Nephron (organoid): ENCODE results near the gene ADK.

Source experiments
- H3K27ac Mint-ChIP-seq, 3 experiments: 2 replicates each; pipeline ENCODE4 v1.8.0; 2020; ENCODE audit warnings: mixed read lengths in 3 of 3, mild to moderate bottlenecking in 2 of 3, moderate library complexity in 1 of 3
- H3K27me3 Mint-ChIP-seq: 2 replicates; pipeline ENCODE4 v1.8.0; 2021; ENCODE audit warnings: low read depth, mild to moderate bottlenecking, moderate library complexity, mixed read lengths
- H3K36me3 Mint-ChIP-seq: 2 replicates; pipeline ENCODE4 v1.8.0; 2020; ENCODE audit warnings: low read depth, mixed read lengths
- H3K4me1 Mint-ChIP-seq: 2 replicates; pipeline ENCODE4 v1.8.0; 2020; ENCODE audit warnings: mixed read lengths
- H3K4me3 Mint-ChIP-seq, 3 experiments: 2 replicates each; pipeline ENCODE4 v1.8.0; 2020; ENCODE audit warnings: mild to moderate bottlenecking in 3 of 3, mixed read lengths in 3 of 3, moderate library complexity in 2 of 3
- H3K9me3 Mint-ChIP-seq: 2 replicates; pipeline ENCODE4 v1.8.0; 2020; ENCODE audit warnings: mixed read lengths
- TF ChIP-seq, protein P1 (sequence below), 3 experiments: fragments of 200-600 bp; sonication (generic); IDR thresholded peaks; one replicate each; pipeline ENCODE4 v1.5.0; 2021; ENCODE audit warnings: antibody characterized with exemption in 3 of 3; ENCODE audit not compliant: unreplicated experiment in 3 of 3

The ADK gene

GRCh38 chr10:74598891-74599566, 448.0 kb downstream of the ADK start:
- H3K36me3 Mint-ChIP-seq = peaks cover 8% of the 10 kb centered on the region
- H3K4me1 Mint-ChIP-seq = peaks cover 15% of the 10 kb centered on the region
- H3K9me3 Mint-ChIP-seq = peaks cover 8% of the 10 kb centered on the region
- H3K4me3 Mint-ChIP-seq = no peak overlapping the region
- no peaks in the 10 kb centered on the region for H3K27me3 Mint-ChIP-seq
- TF ChIP-seq, protein P1, sequence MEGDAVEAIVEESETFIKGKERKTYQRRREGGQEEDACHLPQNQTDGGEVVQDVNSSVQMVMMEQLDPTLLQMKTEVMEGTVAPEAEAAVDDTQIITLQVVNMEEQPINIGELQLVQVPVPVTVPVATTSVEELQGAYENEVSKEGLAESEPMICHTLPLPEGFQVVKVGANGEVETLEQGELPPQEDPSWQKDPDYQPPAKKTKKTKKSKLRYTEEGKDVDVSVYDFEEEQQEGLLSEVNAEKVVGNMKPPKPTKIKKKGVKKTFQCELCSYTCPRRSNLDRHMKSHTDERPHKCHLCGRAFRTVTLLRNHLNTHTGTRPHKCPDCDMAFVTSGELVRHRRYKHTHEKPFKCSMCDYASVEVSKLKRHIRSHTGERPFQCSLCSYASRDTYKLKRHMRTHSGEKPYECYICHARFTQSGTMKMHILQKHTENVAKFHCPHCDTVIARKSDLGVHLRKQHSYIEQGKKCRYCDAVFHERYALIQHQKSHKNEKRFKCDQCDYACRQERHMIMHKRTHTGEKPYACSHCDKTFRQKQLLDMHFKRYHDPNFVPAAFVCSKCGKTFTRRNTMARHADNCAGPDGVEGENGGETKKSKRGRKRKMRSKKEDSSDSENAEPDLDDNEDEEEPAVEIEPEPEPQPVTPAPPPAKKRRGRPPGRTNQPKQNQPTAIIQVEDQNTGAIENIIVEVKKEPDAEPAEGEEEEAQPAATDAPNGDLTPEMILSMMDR (IDR thresholded peaks at IDR 0.05; ENCODE audit: unreplicated experiment in 3 of 3) = no peak
- H3K27ac Mint-ChIP-seq = peak overlapping the region; percentile 7 to 82 (median 61)

DNA sequence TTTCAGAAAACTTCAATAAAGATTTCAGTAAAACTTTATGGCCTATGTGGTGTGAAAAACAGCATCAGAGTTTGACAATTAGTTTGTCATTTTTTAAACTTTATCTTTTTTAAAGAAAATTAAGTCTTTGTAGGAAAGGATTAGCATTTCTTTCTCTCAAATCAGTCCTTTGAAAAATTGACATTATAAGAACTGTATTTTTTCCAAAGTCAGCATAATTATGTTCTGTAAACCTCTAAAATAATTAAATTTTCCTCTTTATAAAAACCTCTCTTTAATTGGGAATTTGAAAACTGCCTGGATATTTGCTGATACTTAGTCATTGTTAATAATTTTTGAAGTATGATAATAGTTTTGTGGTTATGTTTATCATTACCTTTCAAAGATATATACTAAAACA, 448.7 kb downstream of the ADK start:
- H3K36me3 Mint-ChIP-seq = peaks cover 15% of the 10 kb centered on the region
- H3K27me3 Mint-ChIP-seq = no peaks in the 10 kb centered on the region
- H3K4me3 Mint-ChIP-seq = no peak overlapping the region
- no peak overlapping the region for H3K27ac Mint-ChIP-seq
- peaks cover 15% of the 10 kb centered on the region for H3K4me1 Mint-ChIP-seq
- peaks cover 13% of the 10 kb centered on the region for H3K9me3 Mint-ChIP-seq
- TF ChIP-seq, protein P1 (IDR thresholded peaks at IDR 0.05; ENCODE audit: unreplicated experiment in 3 of 3) = no peak

GRCh38 chr10:74600170-74600569, 449.1 kb downstream of the ADK start:
- H3K4me1 Mint-ChIP-seq = peaks cover 15% of the 10 kb centered on the region
- no peak overlapping the region for H3K27ac Mint-ChIP-seq
- H3K4me3 Mint-ChIP-seq = no peak overlapping the region
- TF ChIP-seq, protein P1 (IDR thresholded peaks at IDR 0.05; ENCODE audit: unreplicated experiment in 3 of 3) = no peak
- peaks cover 20% of the 10 kb centered on the region for H3K36me3 Mint-ChIP-seq
- peaks cover 18% of the 10 kb centered on the region for H3K9me3 Mint-ChIP-seq
- no peaks in the 10 kb centered on the region for H3K27me3 Mint-ChIP-seq

DNA sequence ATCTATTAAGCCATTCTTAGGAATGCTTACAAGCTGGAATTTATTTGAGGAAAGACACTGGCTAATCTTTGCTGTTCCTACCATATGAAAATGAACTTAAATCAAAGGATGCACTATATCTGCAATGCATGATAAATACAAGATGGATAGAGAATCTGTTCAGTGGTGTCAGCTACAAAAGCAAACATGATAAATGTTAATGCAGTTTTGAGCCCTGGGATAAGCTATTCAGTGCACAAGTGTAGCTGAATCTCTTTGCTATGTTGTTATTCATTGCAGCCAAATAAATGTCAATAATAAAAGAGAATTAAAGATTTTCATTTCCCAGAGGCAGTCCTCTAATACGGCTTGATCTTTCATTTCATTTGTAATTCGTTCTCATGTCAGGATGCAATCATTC, 451.6 kb downstream of the ADK start:
- Mint-ChIP-seq H3K4me1 (peaks cover 15% of the 10 kb centered on the region), H3K9me3 (peaks cover 21% of the 10 kb centered on the region), H3K27ac (no peak overlapping the region), H3K27me3 (no peaks in the 10 kb centered on the region), H3K4me3 (no peak overlapping the region), H3K36me3 (peaks cover 27% of the 10 kb centered on the region)
- TF ChIP-seq, protein P1 (IDR thresholded peaks at IDR 0.05; ENCODE audit: unreplicated experiment in 3 of 3) = no peak

DNA sequence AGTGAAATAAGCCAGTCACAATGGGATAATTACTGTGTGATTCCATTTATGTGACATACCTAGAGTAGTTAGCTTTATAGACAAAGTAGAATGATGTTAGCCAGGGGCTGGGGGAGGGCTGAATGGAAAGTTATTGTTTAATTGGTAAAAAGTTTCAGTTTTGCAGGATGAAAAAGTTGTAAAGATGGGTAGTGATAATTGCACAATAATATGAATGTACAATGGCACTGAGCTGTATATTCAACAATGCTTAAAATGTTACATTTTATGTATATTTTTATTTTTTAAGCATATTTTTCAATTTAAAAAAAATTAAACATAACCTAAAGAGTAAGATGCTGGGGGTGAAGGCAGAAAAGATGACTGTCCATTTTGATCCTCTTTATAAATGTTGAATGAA, 459.3 kb downstream of the ADK start:
- H3K27me3 Mint-ChIP-seq = no peaks in the 10 kb centered on the region
- H3K4me1 Mint-ChIP-seq = no peaks in the 10 kb centered on the region
- peaks cover 15% of the 10 kb centered on the region for H3K36me3 Mint-ChIP-seq
- peaks cover 3% of the 10 kb centered on the region for H3K9me3 Mint-ChIP-seq
- H3K4me3 Mint-ChIP-seq = no peak overlapping the region
- TF ChIP-seq, protein P1 (IDR thresholded peaks at IDR 0.05; ENCODE audit: unreplicated experiment in 3 of 3) = no peak
- H3K27ac Mint-ChIP-seq = no peak overlapping the region

GRCh38 chr10:74612195-74612594, 461.2 kb downstream of the ADK start:
- TF ChIP-seq, protein P1 (IDR thresholded peaks at IDR 0.05; ENCODE audit: unreplicated experiment in 3 of 3) = no peak
- Mint-ChIP-seq H3K36me3 (peaks cover 9% of the 10 kb centered on the region), H3K4me3 (no peak overlapping the region), H3K27ac (no peak overlapping the region), H3K4me1 (no peaks in the 10 kb centered on the region), H3K27me3 (no peaks in the 10 kb centered on the region), H3K9me3 (peaks cover 3% of the 10 kb centered on the region)
